ENCODE measurements around the gene SYNRG.

Gene SYNRG

GRCh38 chr17:37494971-37495370 is 114.2 kb downstream of the SYNRG start:
- peaks cover 21% of the 10 kb centered on the region for H3K4me1 ChIP-seq (ENCODE audit: control insufficient read depth, insufficient read depth, low read length)
- no peaks in the 10 kb centered on the region for H3K27me3 ChIP-seq (ENCODE audit: control insufficient read depth, insufficient read depth, low read length)
- no peak overlapping the region for H3K9ac ChIP-seq (ENCODE audit: low read depth, low read length)
- H3K4me3 ChIP-seq (ENCODE audit: low read depth, low read length): no peak overlapping the region
- H3K9me3 ChIP-seq (ENCODE audit: control insufficient read depth, insufficient read depth, low read length): no peaks in the 10 kb centered on the region
- no peaks in the 10 kb centered on the region for H3K36me3 ChIP-seq (ENCODE audit: control insufficient read depth, insufficient read depth, low read length)
- peak overlapping the region; percentile 16 for H3K27ac ChIP-seq (ENCODE audit: low read depth, low read length)

GRCh38 chr17:37494401-37494831 is 114.8 kb downstream of the SYNRG start:
- Histone ChIP-seq H3K4me3 (ENCODE audit: low read depth, low read length) (no peak overlapping the region), H3K4me1 (ENCODE audit: control insufficient read depth, insufficient read depth, low read length) (peaks cover 21% of the 10 kb centered on the region), H3K9ac (ENCODE audit: low read depth, low read length) (no peak overlapping the region), H3K27me3 (ENCODE audit: control insufficient read depth, insufficient read depth, low read length) (no peaks in the 10 kb centered on the region), H3K27ac (ENCODE audit: low read depth, low read length) (no peak overlapping the region), H3K36me3 (ENCODE audit: control insufficient read depth, insufficient read depth, low read length) (no peaks in the 10 kb centered on the region), H3K9me3 (ENCODE audit: control insufficient read depth, insufficient read depth, low read length) (no peaks in the 10 kb centered on the region)

- Histone ChIP-seq H3K27me3 (ENCODE audit: control insufficient read depth, insufficient read depth, low read length) (no peaks in the 10 kb centered on the region), H3K36me3 (ENCODE audit: control insufficient read depth, insufficient read depth, low read length) (no peaks in the 10 kb centered on the region), H3K4me3 (ENCODE audit: low read depth, low read length) (no peak overlapping the region), H3K27ac (ENCODE audit: low read depth, low read length) (no peak overlapping the region), H3K4me1 (ENCODE audit: control insufficient read depth, insufficient read depth, low read length) (peaks cover 24% of the 10 kb centered on the region), H3K9ac (ENCODE audit: low read depth, low read length) (no peak overlapping the region), H3K9me3 (ENCODE audit: control insufficient read depth, insufficient read depth, low read length) (no peaks in the 10 kb centered on the region)
Measured at GRCh38 chr17:37493249-37494027, 115.8 kb downstream of the SYNRG start.

- peaks cover 32% of the 10 kb centered on the region for H3K4me1 ChIP-seq (ENCODE audit: control insufficient read depth, insufficient read depth, low read length)
- peaks cover 6% of the 10 kb centered on the region for H3K27me3 ChIP-seq (ENCODE audit: control insufficient read depth, insufficient read depth, low read length)
- H3K27ac ChIP-seq (ENCODE audit: low read depth, low read length): peak overlapping the region; percentile 71
- no peaks in the 10 kb centered on the region for H3K36me3 ChIP-seq (ENCODE audit: control insufficient read depth, insufficient read depth, low read length)
- 0 out of 2 replicates have a peak overlapping the region, but pooled peaks have one; percentile 84 for H3K4me3 ChIP-seq (ENCODE audit: low read depth, low read length)
- no peak overlapping the region for H3K9ac ChIP-seq (ENCODE audit: low read depth, low read length)
- no peaks in the 10 kb centered on the region for H3K9me3 ChIP-seq (ENCODE audit: control insufficient read depth, insufficient read depth, low read length)
Measured at GRCh38 chr17:37492167-37492566, 117.1 kb downstream of the SYNRG start.

GRCh38 chr17:37490638-37491614 is 118.3 kb downstream of the SYNRG start:
- peak overlapping the region; percentile 37; the same call in 1 of the 2 replicates for H3K9ac ChIP-seq (ENCODE audit: low read depth, low read length)
- H3K27me3 ChIP-seq (ENCODE audit: control insufficient read depth, insufficient read depth, low read length): peaks cover 6% of the 10 kb centered on the region
- H3K4me3 ChIP-seq (ENCODE audit: low read depth, low read length): peak overlapping the region; percentile 84
- no peaks in the 10 kb centered on the region for H3K36me3 ChIP-seq (ENCODE audit: control insufficient read depth, insufficient read depth, low read length)
- H3K27ac ChIP-seq (ENCODE audit: low read depth, low read length): peak overlapping the region; percentile 71
- no peaks in the 10 kb centered on the region for H3K9me3 ChIP-seq (ENCODE audit: control insufficient read depth, insufficient read depth, low read length)
- H3K4me1 ChIP-seq (ENCODE audit: control insufficient read depth, insufficient read depth, low read length): peaks cover 32% of the 10 kb centered on the region

- H3K9me3 ChIP-seq (ENCODE audit: control insufficient read depth, insufficient read depth, low read length): no peaks in the 10 kb centered on the region
- peak overlapping the region; percentile 71 for H3K27ac ChIP-seq (ENCODE audit: low read depth, low read length)
- peaks cover 28% of the 10 kb centered on the region for H3K4me1 ChIP-seq (ENCODE audit: control insufficient read depth, insufficient read depth, low read length)
- peaks cover 6% of the 10 kb centered on the region for H3K27me3 ChIP-seq (ENCODE audit: control insufficient read depth, insufficient read depth, low read length)
- H3K36me3 ChIP-seq (ENCODE audit: control insufficient read depth, insufficient read depth, low read length): no peaks in the 10 kb centered on the region
- H3K4me3 ChIP-seq (ENCODE audit: low read depth, low read length): peak overlapping the region; percentile 84
- peak overlapping the region; percentile 37; the same call in 1 of the 2 replicates for H3K9ac ChIP-seq (ENCODE audit: low read depth, low read length)
Measured at GRCh38 chr17:37490022-37490587, 119.1 kb downstream of the SYNRG start.

GRCh38 chr17:37489197-37490001 is 119.8 kb downstream of the SYNRG start, which contains the start of gene DUSP14:
Gene DUSP14 (plus strand): TSS chr17:37489891. CDS start chr17:37512273, 22,382 bp downstream.
- Histone ChIP-seq H3K4me1 (ENCODE audit: control insufficient read depth, insufficient read depth, low read length) (peaks cover 27% of the 10 kb centered on the region), H3K27ac (ENCODE audit: low read depth, low read length) (peak within 1 kb of the TSS; percentile 71), H3K27me3 (ENCODE audit: control insufficient read depth, insufficient read depth, low read length) (peaks cover 6% of the 10 kb centered on the region), H3K9me3 (ENCODE audit: control insufficient read depth, insufficient read depth, low read length) (no peaks in the 10 kb centered on the region), H3K4me3 (ENCODE audit: low read depth, low read length) (peak within 1 kb of the TSS; percentile 84), H3K36me3 (ENCODE audit: control insufficient read depth, insufficient read depth, low read length) (no peaks in the 10 kb centered on the region), H3K9ac (ENCODE audit: low read depth, low read length) (peak within 1 kb of the TSS; percentile 62)

- Histone ChIP-seq H3K4me3 (ENCODE audit: low read depth, low read length) (peak overlapping the region; percentile 79), H3K27ac (ENCODE audit: low read depth, low read length) (peak overlapping the region; percentile 57), H3K36me3 (ENCODE audit: control insufficient read depth, insufficient read depth, low read length) (no peaks in the 10 kb centered on the region), H3K27me3 (ENCODE audit: control insufficient read depth, insufficient read depth, low read length) (peaks cover 6% of the 10 kb centered on the region), H3K9me3 (ENCODE audit: control insufficient read depth, insufficient read depth, low read length) (no peaks in the 10 kb centered on the region), H3K9ac (ENCODE audit: low read depth, low read length) (peak overlapping the region; percentile 62), H3K4me1 (ENCODE audit: control insufficient read depth, insufficient read depth, low read length) (peaks cover 30% of the 10 kb centered on the region)
Measured at GRCh38 chr17:37488607-37489196, 120.5 kb downstream of the SYNRG start.

GRCh38 chr17:37488009-37488604 is 121.1 kb downstream of the SYNRG start:
- Histone ChIP-seq H3K4me3 (ENCODE audit: low read depth, low read length) (peak overlapping the region; percentile 79), H3K36me3 (ENCODE audit: control insufficient read depth, insufficient read depth, low read length) (no peaks in the 10 kb centered on the region), H3K27ac (ENCODE audit: low read depth, low read length) (peak overlapping the region; percentile 57), H3K4me1 (ENCODE audit: control insufficient read depth, insufficient read depth, low read length) (peaks cover 36% of the 10 kb centered on the region), H3K27me3 (ENCODE audit: control insufficient read depth, insufficient read depth, low read length) (peaks cover 6% of the 10 kb centered on the region), H3K9ac (ENCODE audit: low read depth, low read length) (no peak overlapping the region), H3K9me3 (ENCODE audit: control insufficient read depth, insufficient read depth, low read length) (no peaks in the 10 kb centered on the region)

Measured in HUES48 (cell line).